Right lobe of liver (tissue), 4 donors: ENCODE results near the gene MAGED2.

Experiments used
- CTCF ChIP-seq, 4 donors: fragments of 200-600 bp in 3 of 4; fragments of 450-650 bp in 1 of 4; IDR thresholded peaks; one replicate each; pipeline versions ENCODE4 v1.5.1 to v1.8.0; 2016 to 2022; ENCODE audit warnings: antibody characterized with exemption in 4 of 4, mild to moderate bottlenecking in 2 of 4
- POLR2A ChIP-seq: fragments of 450-650 bp; IDR thresholded peaks from one replicate; pipeline ENCODE4 v1.6.1; 2017; ENCODE audit warnings: antibody characterized with exemption, mild to moderate bottlenecking
- donor health status: DM: no; HTN: no; CAD: no.
- donor health status: DM: no; HTN: no; CAD: no.
- donor health status: DM: no; HTN: yes; CAD: no.

DNA sequence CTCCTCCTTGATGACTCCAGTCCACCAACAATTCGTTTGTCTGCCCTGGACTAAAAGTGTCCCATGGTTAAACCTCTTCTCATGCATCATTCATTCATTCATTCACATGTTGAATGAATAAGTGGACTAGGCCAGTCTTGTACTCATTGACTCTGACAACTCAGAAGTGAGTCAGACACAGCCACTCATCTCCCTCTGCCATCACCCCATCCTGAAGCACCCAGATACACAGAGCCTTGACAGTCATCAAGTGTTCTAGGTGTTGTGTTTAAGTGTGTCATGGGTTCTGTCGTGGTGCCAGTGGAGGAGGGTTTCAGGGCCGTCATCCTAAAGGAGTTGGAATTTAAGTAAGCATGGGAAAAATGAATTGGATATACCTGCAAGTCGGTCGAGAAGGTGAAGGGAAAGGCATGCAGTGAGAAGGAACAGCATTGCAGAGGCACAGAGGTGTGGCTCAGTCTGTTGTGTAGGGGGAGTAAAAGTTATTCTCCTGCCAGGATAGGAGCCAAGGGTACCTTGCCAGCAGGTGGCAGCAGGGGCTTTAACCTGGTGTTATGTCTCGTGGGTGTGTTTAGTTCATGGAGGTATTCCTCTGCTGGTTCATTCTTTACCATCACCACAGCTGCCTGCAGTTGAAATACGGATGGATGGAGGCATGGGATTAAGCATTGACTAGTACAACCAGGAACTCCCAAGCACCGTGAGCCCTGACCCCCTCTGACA, 18.3 kb downstream of the MAGED2 start:
- TF ChIP-seq CTCF (IDR thresholded peaks at IDR 0.05) (peak in 2 of 4 donors; percentile 6 to 14), POLR2A (no peak)
